H1 (cell line): ENCODE data around the gene SNRNP200. TPM values are rescaled to one million over a fixed set of nuclear protein-coding genes. Genes with fewer than 3 reads are reported as not detected.

ENCODE experiments used
- CEBPB ChIP-seq: IDR thresholded peaks from 2 replicates; pipeline ENCODE4 v1.6.1; 2012; ENCODE audit warnings: low read depth, low read length
- FOSL1 ChIP-seq: IDR thresholded peaks from 2 replicates; pipeline ENCODE4 v1.6.1; 2011; ENCODE audit warnings: mild to moderate bottlenecking, low read depth, low read length, moderate library complexity; ENCODE audit not compliant: insufficient read depth
- JUN ChIP-seq: IDR thresholded peaks from 2 replicates; pipeline ENCODE4 v1.6.1; 2011; ENCODE audit warnings: low read depth, mild to moderate bottlenecking, improper control_type of control experiment, low read length
- KDM5A ChIP-seq: fragments of 200-600 bp; IDR thresholded peaks from 2 replicates; pipeline ENCODE4 v1.7.1; 2012; ENCODE audit warnings: mild to moderate bottlenecking, low read length, inconsistent platforms, mixed read lengths
- RNF2 ChIP-seq: fragments of 200-900, 300-1000 bp; sonication (generic); IDR thresholded peaks from 2 replicates; pipeline ENCODE4 v1.7.1; 2016; ENCODE audit warnings: borderline replicate concordance, low read depth, mild to moderate bottlenecking, antibody characterized with exemption, low read length; ENCODE audit not compliant: poor library complexity, severe bottlenecking; ENCODE audit errors: missing control alignments
- RXRA ChIP-seq: IDR thresholded peaks from 2 replicates; pipeline ENCODE4 v1.6.1; 2011; ENCODE audit warnings: low read depth, mild to moderate bottlenecking, low read length, moderate library complexity; ENCODE audit not compliant: insufficient read depth
- SIN3A ChIP-seq, 2 experiments: IDR thresholded peaks in 1 of 2; conservative IDR thresholded peaks in 1 of 2; 2 replicates each; pipeline ENCODE4 v1.6.1; 2011 to 2012; ENCODE audit warnings: low read length in 2 of 2, improper control_type of control experiment in 1 of 2, low read depth in 1 of 2, mild to moderate bottlenecking in 1 of 2
- polyA plus RNA-seq, 7 experiments: library from polyadenylated mRNA; depleted of rRNA in 3 of 7; stranded (reverse) in 5 of 7; unstranded in 2 of 7; fragments of >200 nt in 5 of 7; fragments of 200-250 nt in 2 of 7; gene quantifications; 1 replicate in 5 of 7; 2 replicates in 1 of 7; 4 replicates in 1 of 7; pipeline versions ENCODE4 v1.2.1 to v1.2.3, GENCODE V29; 2011 to 2013; ENCODE audit warnings: missing spikeins in 2 of 7, mixed read lengths in 2 of 7
- total RNA-seq: library from RNA; stranded (reverse); fragmentation: NEBNext Ultra II Directional; extraction: Animal tissue kit (Norgen Biotek cat#: 25700); gene quantifications from 2 replicates; pipeline ENCODE4 v1.2.1, GENCODE V29; 2021
- TF ChIP-seq, protein P1 (sequence below): fragments of 300-600 bp; sonication (generic); IDR thresholded peaks from 2 replicates; pipeline ENCODE4 v1.7.1; 2012; ENCODE audit warnings: low read length, moderate library complexity, mild to moderate bottlenecking, inconsistent platforms; ENCODE audit not compliant: insufficient replicate concordance
- TF ChIP-seq, protein P2 (sequence below): IDR thresholded peaks from 2 replicates; pipeline ENCODE4 v1.6.1; 2012; ENCODE audit warnings: low read length, inconsistent platforms

Gene SNRNP200
- total and polyA plus RNA-seq, 2 of the 8 experiments (the other 6 are each of a cell fraction or from before 2014, with no cell fraction given) = 190 to 289 TPM

DNA sequence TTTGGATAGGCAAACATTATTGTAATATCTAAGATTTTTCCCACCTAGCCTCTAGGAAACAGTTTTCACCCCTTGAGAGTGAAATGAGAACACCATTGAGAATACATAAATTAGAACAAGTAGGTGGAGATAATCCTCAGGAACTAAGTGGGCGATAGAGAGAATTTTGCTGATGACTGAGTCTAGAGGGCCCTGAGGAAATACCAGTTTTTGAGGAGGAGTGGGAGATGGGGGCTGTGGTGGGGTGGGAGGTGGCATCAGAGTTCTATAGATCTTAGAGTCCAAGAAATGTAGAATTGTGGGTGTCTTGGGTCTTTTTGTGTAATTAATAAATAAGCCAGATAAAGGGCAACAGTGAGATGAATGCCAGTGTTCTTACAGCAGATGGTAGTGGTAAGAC is 42.0 kb upstream of the SNRNP200 start (continued):
- TF ChIP-seq, protein P1, sequence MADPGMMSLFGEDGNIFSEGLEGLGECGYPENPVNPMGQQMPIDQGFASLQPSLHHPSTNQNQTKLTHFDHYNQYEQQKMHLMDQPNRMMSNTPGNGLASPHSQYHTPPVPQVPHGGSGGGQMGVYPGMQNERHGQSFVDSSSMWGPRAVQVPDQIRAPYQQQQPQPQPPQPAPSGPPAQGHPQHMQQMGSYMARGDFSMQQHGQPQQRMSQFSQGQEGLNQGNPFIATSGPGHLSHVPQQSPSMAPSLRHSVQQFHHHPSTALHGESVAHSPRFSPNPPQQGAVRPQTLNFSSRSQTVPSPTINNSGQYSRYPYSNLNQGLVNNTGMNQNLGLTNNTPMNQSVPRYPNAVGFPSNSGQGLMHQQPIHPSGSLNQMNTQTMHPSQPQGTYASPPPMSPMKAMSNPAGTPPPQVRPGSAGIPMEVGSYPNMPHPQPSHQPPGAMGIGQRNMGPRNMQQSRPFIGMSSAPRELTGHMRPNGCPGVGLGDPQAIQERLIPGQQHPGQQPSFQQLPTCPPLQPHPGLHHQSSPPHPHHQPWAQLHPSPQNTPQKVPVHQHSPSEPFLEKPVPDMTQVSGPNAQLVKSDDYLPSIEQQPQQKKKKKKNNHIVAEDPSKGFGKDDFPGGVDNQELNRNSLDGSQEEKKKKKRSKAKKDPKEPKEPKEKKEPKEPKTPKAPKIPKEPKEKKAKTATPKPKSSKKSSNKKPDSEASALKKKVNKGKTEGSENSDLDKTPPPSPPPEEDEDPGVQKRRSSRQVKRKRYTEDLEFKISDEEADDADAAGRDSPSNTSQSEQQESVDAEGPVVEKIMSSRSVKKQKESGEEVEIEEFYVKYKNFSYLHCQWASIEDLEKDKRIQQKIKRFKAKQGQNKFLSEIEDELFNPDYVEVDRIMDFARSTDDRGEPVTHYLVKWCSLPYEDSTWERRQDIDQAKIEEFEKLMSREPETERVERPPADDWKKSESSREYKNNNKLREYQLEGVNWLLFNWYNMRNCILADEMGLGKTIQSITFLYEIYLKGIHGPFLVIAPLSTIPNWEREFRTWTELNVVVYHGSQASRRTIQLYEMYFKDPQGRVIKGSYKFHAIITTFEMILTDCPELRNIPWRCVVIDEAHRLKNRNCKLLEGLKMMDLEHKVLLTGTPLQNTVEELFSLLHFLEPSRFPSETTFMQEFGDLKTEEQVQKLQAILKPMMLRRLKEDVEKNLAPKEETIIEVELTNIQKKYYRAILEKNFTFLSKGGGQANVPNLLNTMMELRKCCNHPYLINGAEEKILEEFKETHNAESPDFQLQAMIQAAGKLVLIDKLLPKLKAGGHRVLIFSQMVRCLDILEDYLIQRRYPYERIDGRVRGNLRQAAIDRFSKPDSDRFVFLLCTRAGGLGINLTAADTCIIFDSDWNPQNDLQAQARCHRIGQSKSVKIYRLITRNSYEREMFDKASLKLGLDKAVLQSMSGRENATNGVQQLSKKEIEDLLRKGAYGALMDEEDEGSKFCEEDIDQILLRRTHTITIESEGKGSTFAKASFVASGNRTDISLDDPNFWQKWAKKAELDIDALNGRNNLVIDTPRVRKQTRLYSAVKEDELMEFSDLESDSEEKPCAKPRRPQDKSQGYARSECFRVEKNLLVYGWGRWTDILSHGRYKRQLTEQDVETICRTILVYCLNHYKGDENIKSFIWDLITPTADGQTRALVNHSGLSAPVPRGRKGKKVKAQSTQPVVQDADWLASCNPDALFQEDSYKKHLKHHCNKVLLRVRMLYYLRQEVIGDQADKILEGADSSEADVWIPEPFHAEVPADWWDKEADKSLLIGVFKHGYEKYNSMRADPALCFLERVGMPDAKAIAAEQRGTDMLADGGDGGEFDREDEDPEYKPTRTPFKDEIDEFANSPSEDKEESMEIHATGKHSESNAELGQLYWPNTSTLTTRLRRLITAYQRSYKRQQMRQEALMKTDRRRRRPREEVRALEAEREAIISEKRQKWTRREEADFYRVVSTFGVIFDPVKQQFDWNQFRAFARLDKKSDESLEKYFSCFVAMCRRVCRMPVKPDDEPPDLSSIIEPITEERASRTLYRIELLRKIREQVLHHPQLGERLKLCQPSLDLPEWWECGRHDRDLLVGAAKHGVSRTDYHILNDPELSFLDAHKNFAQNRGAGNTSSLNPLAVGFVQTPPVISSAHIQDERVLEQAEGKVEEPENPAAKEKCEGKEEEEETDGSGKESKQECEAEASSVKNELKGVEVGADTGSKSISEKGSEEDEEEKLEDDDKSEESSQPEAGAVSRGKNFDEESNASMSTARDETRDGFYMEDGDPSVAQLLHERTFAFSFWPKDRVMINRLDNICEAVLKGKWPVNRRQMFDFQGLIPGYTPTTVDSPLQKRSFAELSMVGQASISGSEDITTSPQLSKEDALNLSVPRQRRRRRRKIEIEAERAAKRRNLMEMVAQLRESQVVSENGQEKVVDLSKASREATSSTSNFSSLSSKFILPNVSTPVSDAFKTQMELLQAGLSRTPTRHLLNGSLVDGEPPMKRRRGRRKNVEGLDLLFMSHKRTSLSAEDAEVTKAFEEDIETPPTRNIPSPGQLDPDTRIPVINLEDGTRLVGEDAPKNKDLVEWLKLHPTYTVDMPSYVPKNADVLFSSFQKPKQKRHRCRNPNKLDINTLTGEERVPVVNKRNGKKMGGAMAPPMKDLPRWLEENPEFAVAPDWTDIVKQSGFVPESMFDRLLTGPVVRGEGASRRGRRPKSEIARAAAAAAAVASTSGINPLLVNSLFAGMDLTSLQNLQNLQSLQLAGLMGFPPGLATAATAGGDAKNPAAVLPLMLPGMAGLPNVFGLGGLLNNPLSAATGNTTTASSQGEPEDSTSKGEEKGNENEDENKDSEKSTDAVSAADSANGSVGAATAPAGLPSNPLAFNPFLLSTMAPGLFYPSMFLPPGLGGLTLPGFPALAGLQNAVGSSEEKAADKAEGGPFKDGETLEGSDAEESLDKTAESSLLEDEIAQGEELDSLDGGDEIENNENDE = no peak
- no peak for TF ChIP-seq JUN
- no peak for TF ChIP-seq FOSL1
- no peak for TF ChIP-seq CEBPB
- no peak for TF ChIP-seq KDM5A
- TF ChIP-seq, protein P2, sequence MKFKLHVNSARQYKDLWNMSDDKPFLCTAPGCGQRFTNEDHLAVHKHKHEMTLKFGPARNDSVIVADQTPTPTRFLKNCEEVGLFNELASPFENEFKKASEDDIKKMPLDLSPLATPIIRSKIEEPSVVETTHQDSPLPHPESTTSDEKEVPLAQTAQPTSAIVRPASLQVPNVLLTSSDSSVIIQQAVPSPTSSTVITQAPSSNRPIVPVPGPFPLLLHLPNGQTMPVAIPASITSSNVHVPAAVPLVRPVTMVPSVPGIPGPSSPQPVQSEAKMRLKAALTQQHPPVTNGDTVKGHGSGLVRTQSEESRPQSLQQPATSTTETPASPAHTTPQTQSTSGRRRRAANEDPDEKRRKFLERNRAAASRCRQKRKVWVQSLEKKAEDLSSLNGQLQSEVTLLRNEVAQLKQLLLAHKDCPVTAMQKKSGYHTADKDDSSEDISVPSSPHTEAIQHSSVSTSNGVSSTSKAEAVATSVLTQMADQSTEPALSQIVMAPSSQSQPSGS = no peak
- no peak for TF ChIP-seq RNF2
- TF ChIP-seq SIN3A (conservative IDR thresholded peaks at IDR 0.05 in 1 of 2, IDR thresholded peaks at IDR 0.05 in 1 of 2; ENCODE audit: low read depth in 1 of 2, low read length in 2 of 2) = no peak
- no peak for TF ChIP-seq RXRA
